IPS-NIHi7 (cell line): ENCODE data around the gene HPCA.

Experiments
- DNase-seq: peaks from one replicate; pipeline ENCODE4 v3.0.0; 2012; ENCODE audit warnings: mixed read lengths; ENCODE audit errors: extremely low spot score

Gene HPCA

DNA sequence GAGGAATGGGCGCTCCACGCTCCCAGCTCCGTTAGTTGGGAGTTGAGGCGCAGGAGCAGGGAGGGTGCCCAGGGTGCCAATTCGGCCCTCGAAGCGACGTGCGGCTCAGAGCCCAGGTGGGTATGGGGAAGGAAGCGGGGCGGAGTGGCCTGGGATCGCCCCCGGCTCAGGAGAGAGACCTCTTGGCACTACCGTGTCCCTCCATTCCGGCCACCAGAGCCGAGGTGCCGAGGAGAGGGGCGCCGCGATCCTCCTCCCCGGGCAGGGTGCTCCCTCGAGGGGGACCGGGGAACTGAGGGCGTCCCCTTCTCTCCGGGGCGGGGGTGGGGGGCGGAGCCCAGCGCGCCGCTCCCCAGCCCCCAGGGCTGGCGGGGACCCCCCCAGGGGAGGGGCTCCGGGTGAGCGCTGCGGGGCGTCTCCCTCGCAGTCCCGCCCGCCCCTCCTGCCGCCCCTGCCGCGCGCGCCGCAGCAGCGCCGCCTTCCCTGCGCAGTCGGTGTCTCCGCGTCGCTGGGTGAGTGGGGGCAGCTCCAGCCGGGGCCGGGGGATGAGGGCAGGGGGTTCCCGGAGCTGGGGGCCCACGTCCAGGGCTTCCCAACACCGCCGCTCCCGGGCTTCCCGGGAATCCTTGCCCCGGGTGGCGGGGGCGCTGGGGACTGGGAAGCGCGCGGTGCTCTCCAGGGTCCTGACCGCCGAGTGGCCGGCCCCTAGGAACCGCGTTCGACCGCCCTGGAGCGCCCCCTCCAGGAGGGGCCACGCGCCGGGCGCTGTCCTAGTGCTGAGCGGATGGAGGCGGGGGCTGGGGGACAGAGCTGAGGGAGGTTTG lies at the start of gene HPCA:
HPCA (plus strand) TSS at position 488 of the 824 bp plus-strand sequence. CDS start 2,408 bp downstream, outside the sequence.
- DNase-seq, result peak; percentile 91

DNA sequence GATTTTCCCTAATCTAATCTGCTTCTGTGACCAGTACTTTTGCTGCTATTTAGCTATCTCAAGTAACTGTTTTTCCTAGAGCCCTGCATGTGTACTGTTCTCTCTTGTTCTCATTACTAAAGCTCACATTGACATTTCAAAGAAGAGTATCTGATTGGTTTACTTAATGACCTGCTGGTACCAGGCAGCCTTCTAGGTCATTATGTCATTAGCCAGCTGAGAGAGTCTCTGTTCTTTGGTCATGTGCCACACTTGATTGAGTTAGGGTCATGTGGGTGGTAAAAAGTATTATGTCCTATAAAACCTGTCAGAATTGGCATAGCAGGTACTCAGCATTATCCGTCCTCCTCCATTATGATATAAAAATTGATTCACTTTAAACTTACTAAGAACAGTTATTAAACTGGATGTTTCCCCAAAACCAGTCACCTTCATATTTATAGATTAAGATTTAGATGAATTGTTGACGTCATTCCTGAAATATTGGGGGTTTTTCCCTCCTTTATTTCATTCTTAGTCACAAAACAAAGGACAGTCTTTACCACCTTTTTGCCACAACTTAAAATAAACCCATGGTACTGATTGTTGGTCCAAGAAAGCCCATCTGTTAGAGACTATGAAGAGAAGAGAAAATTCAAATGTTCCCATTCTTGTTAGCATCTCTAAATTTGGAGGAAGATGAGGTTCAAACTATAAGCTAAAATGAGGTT lies 37.8 kb upstream of the HPCA start:
- no peak for DNase-seq

DNA sequence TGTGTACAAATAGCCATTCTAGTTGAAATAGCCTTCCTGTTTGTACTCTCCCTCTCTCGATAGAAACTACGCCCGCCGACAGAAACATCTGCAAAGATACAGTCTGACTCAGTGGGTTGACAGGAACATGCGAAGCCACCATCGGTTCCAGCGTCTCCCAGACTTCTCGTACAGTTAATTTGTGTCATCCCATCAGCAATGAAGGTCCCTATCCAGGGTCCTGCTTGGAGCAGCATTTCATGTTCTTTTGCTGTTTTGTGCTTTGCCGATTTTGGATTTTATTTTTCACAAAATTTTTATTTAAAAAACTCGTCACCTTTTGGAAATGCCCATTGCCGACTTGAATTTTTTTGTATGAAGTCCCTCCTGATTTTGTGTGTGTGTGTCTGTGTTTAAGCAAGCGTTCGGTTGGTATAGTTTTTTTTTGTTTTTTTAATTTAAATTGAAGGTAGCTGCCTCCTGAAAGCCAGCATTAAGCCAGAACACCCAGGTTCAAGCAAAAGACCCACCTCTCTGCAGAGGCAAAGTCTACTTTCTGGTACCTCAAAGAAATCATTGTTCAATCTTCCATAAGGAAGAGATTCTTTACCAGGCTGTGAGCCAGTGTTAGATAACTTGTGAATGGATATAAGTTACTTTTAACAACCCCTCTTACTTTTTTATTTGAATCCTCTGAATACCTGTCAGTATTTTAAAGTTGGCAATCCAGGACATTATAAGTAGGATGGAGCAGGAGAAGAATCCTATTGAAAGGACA lies 30.3 kb upstream of the HPCA start:
- no peak for DNase-seq

DNA sequence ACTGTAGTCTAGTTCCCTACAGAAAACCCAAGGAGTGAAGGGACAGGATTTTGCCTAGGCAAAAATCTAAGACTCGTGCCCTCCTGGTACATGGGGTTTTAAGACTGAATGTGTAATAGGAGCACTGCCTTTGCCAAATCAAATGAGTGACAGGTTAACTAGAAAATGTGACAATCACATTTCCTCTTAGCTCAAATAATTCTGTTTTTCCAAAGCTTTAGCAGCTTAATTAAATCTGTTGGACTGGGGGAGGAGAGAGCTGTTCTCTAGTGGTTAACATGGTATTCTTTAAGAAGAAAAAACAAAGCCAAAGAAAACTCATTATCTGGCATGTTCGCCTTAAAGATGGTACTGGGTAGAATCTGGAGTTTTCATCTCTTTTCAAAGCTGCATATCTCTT lies 28.2 kb upstream of the HPCA start:
- no peak for DNase-seq

DNA sequence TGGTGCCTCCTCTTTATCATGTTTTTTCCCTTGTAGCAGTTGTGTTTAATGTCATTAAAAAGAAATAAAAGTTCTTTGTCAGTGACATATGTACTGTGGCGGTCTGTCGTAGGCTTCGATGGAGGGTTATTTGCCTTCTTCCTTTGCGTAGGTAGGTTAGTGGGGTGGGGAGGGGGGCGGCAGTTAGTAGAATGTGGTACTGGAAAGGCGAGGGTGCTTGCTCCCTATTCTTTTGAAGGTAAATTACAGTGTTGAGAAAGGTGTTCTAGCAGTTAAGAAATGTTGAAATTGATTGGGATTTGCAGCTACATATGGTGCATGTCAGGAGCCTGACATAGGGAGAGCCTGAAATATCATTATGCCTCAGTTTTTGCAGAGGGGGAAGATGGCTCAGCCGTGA lies 27.5 kb upstream of the HPCA start:
- no peak for DNase-seq

DNA sequence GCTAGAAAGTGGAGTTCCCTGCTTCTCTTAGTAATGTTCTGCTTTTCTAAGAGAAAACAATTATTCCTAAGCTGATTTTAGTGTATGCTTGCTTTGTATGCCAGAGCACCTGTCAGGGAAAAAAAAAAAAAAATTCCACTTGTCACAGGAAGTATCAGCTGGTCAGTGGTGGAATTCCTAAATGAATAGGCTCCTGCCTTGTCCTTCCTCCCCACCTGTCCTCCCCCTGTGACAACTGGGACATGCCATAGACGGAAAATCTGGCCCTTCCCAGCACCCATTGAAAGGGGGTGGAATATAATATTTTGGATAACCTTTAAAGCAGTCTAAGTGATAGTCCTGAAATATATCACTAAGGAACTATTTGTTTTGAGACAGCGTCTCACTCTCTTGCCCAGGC lies 26.4 kb upstream of the HPCA start:
- no peak for DNase-seq

DNA sequence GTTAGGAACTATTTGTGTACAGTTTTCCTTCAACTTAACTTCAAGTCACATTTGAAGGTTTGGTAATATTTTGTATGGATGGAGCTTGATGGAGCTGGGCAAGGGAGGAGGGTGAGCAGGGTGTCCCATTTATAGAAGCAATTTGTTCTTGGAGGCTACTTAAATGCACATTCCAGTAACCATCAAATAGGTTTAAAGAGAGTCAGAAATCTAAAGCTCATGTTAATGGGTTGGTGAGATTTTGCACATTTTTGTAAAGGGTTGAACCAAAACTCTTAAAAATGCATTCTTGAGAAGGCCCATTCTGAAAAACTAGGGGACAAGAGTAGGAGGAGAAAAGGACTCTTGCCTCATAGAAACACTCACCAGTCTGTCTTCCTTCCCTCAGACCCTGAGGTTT lies 25.7 kb upstream of the HPCA start:
- DNase-seq, result no peak

DNA sequence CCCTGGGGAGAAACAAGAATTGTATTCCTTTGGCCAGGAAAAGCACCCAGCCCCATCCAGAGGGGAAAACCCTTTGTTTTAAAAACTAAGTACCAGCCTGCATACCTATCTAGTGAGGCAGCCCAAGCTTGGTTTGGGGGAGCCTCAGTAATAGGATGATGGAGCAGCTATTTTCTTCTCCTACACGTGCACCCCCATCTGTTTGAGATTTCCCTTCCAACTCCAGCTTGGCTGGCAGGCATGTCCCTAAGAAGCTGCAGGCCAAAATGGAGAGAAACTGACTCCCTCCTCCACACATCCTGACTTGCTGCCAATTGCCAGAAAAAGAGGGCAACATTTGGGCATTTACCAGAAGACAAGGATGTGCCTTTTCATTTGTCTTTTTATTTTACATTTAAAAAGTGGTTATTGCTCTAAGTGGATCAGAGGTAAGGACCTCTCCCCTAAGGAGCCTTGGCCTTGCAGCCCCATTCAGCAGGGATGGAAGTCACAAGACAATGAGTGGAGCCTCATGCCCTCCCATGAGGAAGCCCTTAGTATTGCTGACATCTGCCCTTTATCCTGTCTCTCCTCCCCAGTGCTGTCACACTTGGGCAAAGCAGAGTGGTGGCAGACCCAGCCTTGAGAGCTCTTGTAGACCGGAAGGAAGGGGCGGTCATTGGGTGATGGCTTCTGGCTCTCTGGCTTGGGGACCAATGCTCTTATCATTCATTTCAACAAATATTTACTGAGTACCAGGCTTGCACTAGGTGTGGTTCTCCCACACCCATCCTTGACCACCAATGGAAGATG lies 24.2 kb upstream of the HPCA start:
- no peak for DNase-seq

DNA sequence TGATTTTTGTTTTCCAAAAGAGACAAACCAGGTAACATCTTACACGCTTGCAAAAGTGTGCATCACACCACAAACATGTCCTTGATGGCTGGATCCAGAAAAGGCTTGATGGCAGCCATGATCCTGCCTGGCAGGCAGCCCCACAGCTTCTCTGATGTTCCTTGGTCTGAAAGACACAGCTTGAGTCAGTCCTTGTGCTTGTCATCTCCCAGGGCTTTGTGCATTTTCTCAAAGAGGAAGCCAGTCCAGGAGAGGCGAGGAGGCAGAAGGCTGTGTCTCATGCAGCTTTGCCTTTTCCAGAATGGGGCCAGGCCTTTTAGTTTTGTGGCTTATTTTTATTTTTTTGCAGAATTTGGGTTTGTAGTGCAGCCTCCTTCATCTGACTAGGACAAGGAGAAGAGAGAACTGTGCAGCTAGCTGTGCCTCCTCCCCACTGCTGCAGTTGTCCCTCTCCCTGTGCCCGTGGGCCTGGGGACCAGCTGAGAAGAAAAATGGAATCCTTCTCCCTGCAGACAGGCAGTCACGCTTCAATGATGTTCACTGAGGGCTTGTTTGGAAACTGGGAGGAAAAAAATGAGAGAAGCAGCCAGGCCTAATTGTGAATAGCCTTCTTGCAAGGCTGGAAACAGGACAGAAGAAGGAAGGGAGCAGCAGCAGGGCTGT lies 22.9 kb upstream of the HPCA start:
- no peak for DNase-seq

- DNase-seq, result no peak
These were observed 22.4 kb upstream of the HPCA start for GRCh38 chr1:32863881-32864245.

DNA sequence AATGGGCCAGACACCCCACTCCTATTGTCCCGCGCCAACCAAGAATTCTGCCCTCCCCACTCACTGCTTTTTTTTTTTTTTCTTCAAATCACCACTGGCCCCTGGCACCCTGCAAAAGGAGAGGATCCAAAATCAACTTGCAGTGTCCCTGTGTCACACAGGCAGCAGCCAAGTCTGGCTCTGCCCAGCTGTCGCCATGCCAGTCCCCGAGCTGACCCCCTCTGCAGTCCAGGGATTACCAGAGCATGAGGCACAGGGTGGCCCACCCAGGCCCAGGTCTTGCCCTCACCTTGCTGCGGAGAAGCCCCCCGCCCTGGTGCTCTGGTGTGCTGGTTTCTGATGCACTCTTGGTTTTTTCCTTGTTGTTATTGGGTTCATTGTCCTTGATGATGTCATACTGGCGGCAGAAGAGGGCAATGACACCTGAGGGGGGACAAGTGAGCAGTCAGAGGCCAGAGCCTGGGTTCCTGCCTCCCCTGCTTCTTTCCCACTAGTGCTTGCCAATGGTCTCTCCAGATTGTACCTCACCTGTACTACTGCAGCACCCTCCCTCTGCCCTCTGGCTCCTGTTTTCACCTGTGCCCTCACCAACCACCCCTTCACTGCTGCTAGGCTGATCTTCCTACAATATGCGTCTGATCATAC lies 21.8 kb upstream of the HPCA start:
- no peak for DNase-seq

DNA sequence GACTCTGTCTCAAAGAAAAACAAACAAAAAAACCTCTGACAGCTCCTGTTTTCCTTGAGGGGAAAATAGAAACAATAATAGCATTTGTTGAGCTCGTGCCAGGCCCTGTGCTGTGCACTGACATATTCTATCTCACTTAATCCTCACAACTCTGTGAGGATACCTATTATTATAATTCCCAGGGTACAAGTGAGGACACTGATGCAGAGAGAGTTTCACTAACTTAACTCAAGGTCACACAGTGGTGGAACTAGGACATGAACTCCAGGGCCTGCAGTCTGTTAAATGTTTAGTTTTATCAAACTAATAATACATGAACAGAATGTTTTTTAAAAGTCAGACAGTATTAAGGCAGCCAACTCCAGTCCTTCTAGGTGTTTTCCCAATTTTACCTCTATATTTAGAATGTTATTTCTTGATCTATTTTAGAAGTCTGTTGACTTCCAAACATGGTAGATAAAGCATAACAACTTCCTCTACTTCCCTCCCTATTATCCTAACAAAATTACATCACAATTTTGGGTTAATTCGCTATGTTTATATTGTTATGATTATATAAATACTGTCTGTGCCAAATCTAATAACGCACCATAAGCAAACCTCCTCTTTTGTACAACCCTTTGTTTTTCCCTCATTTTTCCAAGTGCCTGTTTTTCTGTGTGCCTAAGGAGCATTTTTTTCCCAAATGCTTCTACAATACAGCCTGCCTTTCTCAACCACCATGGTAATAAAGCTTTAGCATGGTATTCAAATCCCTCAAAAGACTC lies 20.5 kb upstream of the HPCA start:
- no peak for DNase-seq

- DNase-seq, result no peak
These were observed 19.1 kb upstream of the HPCA start for GRCh38 chr1:32867151-32867550.

DNA sequence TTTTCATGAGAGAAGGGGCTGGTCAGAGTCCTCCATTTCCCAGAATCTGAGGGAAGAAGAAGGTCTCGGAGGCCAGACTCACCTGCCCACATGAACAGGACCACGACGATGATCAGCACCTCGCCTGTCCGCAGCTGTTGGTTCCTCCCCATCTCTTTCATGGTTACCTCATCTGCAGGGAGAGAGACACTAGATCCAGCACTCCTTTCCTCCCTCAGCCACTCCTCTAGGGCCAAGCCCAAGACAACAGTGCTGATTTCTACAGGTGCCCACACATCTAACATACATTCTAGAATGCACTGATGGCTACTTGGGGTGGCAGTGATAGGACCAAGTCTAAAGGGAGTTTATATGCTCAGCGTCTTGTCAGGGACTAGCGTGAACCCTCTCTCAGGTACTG lies 18.6 kb upstream of the HPCA start:
- no peak for DNase-seq

DNA sequence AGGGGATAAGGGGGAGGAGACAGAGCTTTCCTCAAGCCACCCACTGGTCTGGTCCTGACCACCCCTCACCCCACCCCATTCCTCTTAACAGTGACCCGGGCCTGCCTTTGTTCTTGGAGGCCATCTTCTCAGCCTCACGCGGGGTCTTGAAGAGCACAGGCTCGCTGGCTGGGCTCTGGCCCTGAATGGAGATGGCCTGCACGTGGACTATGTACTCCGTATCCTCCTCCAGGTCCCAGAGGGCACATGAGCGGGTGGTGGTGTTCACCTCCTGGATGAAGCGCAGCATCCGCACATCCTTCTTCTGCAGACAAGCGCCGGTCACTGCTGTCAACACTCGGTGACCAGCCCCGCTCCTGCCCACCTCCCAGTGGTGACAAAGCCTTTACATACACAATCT lies 18.2 kb upstream of the HPCA start:
- DNase-seq, result no peak

GRCh38 chr1:32868806-32869455 lies 17.4 kb upstream of the HPCA start:
- no peak for DNase-seq

- no peak for DNase-seq
These were observed 16.2 kb upstream of the HPCA start for GRCh38 chr1:32869923-32870614.

GRCh38 chr1:32870615-32871363 lies 15.5 kb upstream of the HPCA start, which contains the start of gene FNDC5:
TSS of gene FNDC5 (minus strand) at chr1:32870912.
- peak; percentile 78 for DNase-seq
